Sigmoid colon (tissue), 4 donors: ENCODE results near the gene CCDC78.

ENCODE experiments used
- CTCF ChIP-seq, 4 experiments: fragments of 450-650 bp in 3 of 4; fragments of 200-600 bp in 1 of 4; IDR thresholded peaks; one replicate each; pipeline ENCODE4 v1.5.1; 2016 to 2019; ENCODE audit warnings: antibody characterized with exemption in 4 of 4, mild to moderate bottlenecking in 3 of 4, moderate library complexity in 2 of 4
- POLR2A ChIP-seq, 2 donors: fragments of 450-650 bp; IDR thresholded peaks; one replicate each; pipeline ENCODE4 v1.6.1; 2016; ENCODE audit warnings: antibody characterized with exemption in 2 of 2, mild to moderate bottlenecking in 2 of 2, moderate library complexity in 2 of 2
- POLR2AphosphoS5 ChIP-seq, 4 donors: sonication (generic); formaldehyde crosslinking; IDR thresholded peaks; one replicate each; pipeline ENCODE4 v1.6.1; 2017; ENCODE audit warnings: antibody characterized with exemption in 4 of 4

- TF ChIP-seq CTCF (IDR thresholded peaks at IDR 0.05): no peak
- no peak for TF ChIP-seq POLR2A (IDR thresholded peaks at IDR 0.05)
- TF ChIP-seq POLR2AphosphoS5 (IDR thresholded peaks at IDR 0.05): no peak
Measured at GRCh38 chr16:693766-694165, 32.5 kb downstream of the CCDC78 start.
